ENCODE results near the gene TEX14.
A peak's percentile ranks its signal among the peaks of the same experiment; 100 is the strongest.

Gene TEX14

DNA sequence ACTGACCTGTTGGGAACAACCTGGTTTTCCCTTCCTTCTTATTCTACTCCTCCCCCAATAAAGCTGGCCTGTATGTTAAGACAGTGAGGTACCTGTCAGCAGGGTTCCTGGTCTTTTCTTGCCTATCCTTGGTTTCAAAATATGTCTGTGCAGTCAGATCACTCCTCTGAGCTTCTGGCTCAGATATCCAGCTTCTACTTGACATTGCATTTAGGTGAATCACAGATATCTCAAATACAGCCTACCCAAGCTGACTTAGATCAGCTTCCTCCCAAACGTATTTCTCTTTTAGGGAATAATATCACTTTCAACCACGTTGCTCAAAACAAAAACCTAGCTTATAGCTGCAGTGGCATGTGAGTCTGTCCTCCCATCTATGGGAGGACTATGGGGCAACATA is 48.7 kb downstream of the TEX14 start:
- no peaks in the 10 kb centered on the region for H3K27me3 Mint-ChIP-seq
- no peaks in the 10 kb centered on the region for H3K36me3 Mint-ChIP-seq
- no peaks in the 10 kb centered on the region for H3K4me1 Mint-ChIP-seq (ENCODE audit: low read depth)
- H3K4me3 Mint-ChIP-seq = no peak overlapping the region
- H3K27ac Mint-ChIP-seq = no peak overlapping the region
- H3K9me3 Mint-ChIP-seq (ENCODE audit: low read depth) = no peaks in the 10 kb centered on the region

DNA sequence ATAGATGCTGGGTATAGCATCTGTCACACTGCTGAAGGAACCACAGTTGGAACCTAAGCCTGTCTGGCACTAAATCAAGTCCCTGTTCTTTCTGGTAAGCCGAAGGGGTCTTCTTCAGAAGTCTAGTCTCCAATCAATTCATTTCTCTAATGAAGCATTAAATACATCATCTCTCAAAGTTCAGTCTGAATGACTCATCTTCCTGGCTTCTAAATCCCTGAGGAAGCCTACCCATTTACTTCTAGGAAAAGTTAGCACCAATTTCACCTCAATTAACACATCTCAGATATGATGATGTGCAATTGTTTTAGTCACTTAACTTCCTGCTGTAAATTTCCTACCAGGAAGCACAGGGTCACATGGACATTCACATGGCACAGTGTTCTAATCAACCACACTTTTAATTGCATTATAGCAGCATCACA is 49.9 kb downstream of the TEX14 start:
- no peaks in the 10 kb centered on the region for H3K4me1 Mint-ChIP-seq (ENCODE audit: low read depth)
- no peaks in the 10 kb centered on the region for H3K9me3 Mint-ChIP-seq (ENCODE audit: low read depth)
- no peak overlapping the region for H3K4me3 Mint-ChIP-seq
- H3K36me3 Mint-ChIP-seq = no peaks in the 10 kb centered on the region
- H3K27ac Mint-ChIP-seq = no peak overlapping the region
- no peaks in the 10 kb centered on the region for H3K27me3 Mint-ChIP-seq

DNA sequence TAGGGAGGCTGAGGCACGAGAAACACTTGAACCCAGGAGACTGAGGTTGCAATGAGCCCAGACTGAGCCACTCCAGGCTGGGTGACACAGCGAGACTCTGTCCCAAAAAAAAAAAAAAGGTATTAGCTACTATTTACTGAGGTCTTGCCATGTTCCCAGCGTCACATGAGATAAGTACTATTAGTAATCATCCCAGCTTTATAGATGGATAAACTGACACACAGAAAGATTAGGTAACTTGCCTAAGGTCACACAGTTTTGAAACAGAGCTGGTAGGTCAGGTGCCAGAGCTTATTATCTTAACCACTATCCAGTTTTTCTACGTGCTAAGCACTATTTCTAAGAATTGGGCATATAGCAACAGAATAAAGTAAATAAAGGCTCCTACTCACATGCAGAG is 51.6 kb downstream of the TEX14 start:
- H3K4me1 Mint-ChIP-seq (ENCODE audit: low read depth) = no peaks in the 10 kb centered on the region
- no peaks in the 10 kb centered on the region for H3K9me3 Mint-ChIP-seq (ENCODE audit: low read depth)
- no peaks in the 10 kb centered on the region for H3K36me3 Mint-ChIP-seq
- H3K4me3 Mint-ChIP-seq = no peak overlapping the region
- no peak overlapping the region for H3K27ac Mint-ChIP-seq
- H3K27me3 Mint-ChIP-seq = no peaks in the 10 kb centered on the region

DNA sequence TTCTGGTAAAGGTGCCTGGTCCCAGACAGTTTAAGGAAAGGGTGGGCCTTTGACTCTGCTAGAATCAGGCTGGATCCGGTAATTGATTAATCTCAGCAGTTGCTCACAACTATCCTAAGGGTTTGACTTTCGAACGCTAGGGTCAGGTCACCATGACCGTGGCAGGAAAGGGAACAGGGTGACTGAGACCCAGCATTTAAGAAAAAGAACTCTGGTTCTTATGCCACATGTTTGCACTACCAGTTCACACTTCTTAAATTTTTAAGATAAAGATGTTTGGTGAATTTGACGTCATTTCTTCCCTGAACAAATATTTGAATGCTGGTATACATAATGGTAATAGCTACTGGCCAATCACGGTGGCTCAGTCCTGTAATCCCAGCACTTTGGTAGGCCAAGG is 52.2 kb downstream of the TEX14 start:
- H3K9me3 Mint-ChIP-seq (ENCODE audit: low read depth) = no peaks in the 10 kb centered on the region
- H3K27ac Mint-ChIP-seq = no peak overlapping the region
- no peaks in the 10 kb centered on the region for H3K4me1 Mint-ChIP-seq (ENCODE audit: low read depth)
- H3K27me3 Mint-ChIP-seq = no peaks in the 10 kb centered on the region
- no peaks in the 10 kb centered on the region for H3K36me3 Mint-ChIP-seq
- H3K4me3 Mint-ChIP-seq = no peak overlapping the region

DNA sequence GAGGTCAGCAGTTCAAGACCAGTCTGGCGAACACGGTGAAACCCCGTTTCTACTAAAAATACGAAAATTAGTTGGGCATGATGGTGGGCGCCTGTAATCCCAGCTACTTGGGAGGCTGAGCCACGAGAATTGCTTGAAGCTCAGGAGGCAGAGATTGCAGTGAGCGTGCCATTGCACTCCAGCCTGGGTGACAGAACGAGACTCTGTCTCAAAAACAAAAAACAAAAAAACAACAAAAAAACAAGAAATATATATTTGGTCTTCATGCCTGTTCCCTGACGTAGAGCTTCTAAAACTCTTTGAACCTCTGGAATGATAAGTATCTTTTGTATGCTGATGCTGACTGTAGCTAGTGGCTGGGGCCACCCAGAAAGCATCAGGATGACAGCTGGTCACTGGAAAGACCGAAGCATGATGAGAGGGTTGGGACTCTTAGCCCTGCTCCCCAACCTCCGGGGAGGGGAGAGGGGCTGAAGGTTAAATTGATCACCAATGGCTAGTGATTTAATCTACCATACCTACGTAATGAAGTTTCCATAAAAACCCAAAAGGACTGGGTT is 54.8 kb downstream of the TEX14 start:
- no peaks in the 10 kb centered on the region for H3K4me1 Mint-ChIP-seq (ENCODE audit: low read depth)
- H3K27ac Mint-ChIP-seq = peak overlapping the region; percentile 28
- H3K9me3 Mint-ChIP-seq (ENCODE audit: low read depth) = no peaks in the 10 kb centered on the region
- H3K36me3 Mint-ChIP-seq = no peaks in the 10 kb centered on the region
- no peak overlapping the region for H3K4me3 Mint-ChIP-seq
- H3K27me3 Mint-ChIP-seq = no peaks in the 10 kb centered on the region

DNA sequence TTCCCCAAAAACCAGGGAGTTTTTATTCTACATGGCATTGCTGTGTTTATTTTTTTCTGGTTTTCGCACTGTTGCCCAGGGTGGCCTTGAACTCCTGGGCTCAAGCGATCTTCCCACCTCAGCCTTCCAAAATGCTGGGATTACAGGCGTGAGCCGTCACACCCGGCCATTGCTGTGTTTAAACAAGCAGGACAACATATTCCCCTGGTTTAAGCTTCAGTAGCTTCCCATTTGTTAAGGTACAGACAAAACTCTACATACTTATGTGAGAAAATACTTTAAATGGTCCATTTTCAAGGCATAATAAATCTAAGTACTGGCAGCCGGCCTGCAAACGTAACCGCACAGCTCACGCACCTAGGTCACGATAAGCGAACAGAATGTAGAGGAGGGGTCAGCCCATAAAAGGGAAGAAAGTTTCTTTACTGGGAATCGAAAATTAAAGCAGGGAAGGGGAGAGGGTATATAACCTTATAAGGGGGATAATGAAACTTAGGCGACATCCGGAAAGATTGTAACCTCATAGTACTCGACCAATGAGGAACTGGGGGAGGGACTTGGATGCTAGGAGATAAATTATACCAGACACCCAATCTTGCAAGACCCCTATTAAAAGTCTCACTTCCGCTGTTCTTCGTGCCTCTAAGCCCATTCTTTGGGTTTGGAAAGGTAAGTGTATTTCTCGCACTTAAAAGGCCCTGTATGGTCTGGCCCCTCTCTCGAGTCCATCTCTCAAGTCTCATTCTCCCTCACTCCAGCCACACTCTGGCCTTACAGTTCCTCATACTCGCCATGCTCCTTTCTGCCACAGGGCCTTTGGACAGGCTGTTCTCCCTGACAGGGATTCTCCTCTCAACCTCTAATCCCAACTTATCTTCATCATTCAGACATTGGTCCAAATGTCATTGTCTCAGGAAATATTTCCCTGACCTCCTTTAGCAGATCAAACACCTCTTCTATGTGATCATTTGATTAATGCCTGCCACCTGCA is 59.2 kb downstream of the TEX14 start:
- no peak overlapping the region for H3K27ac Mint-ChIP-seq
- no peaks in the 10 kb centered on the region for H3K36me3 Mint-ChIP-seq
- H3K27me3 Mint-ChIP-seq = no peaks in the 10 kb centered on the region
- no peaks in the 10 kb centered on the region for H3K9me3 Mint-ChIP-seq (ENCODE audit: low read depth)
- H3K4me3 Mint-ChIP-seq = peak overlapping the region; percentile 12
- H3K4me1 Mint-ChIP-seq (ENCODE audit: low read depth) = peaks cover 9% of the 10 kb centered on the region

DNA sequence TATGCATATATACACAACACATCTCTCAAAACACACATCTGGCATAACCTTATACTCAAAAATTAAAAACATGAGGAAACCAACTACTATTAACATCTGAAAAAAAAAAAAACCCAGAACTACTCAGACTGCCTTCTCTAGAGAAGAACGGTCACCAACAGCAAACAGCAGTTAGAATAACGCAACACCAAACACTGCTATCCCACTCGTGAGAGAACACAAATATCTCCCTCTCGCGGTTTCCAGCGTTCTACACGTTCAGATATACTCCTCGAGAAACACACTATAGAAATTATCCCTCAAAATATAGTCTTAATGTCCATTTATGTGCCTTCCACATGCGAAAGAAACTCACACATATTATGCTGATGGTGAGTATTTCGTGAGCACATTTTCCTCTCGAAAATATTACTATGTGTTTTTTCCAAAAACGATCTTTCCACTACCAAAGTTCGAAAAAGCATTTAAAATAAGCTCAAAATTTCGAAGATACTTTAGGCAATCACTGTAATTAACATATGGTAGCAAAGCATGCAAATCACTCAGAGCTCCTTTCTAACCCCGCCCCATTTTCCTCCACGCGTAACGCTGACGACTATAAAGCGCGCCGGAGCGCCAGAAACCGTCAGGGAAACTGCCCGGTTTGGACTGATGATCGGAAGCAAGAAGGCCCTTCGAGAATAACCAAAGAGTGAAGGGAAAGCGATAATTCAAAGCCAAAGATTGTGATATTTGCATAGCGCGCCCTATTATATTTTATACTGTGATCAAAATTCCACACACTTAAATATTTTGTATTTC is 60.1 kb downstream of the TEX14 start:
- Mint-ChIP-seq H3K27ac (no peak overlapping the region), H3K4me1 (ENCODE audit: low read depth) (peaks cover 9% of the 10 kb centered on the region), H3K27me3 (no peaks in the 10 kb centered on the region), H3K4me3 (no peak overlapping the region), H3K36me3 (no peaks in the 10 kb centered on the region), H3K9me3 (ENCODE audit: low read depth) (no peaks in the 10 kb centered on the region)

DNA sequence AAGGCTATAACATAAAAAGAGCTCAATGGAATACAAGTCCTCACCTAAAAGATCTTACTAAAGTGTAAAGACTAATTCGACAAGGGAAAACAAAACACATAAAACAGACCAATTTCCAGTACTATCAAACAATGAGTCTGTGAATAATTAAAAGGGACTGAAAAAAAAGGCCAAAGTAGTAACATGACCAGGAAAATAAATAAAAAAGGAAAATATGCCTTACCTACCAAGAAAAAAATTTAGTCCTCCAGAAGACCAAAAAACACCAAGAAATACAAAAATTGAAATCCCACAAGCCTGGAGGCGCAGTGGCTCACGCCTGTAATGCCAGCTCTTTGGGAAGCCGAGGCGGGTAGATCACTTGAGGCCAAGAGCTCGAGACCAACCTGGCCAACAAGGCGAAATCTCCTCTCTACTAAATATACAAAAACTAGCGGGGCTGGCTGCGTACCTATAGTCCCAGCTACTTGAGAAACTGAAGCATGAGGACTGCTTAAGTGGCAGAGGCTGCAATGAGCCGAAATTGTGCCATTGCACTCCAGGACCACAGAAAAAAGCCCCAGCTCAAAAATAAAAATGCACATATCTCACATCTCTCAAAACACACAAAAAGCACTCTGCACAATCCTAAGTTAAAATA is 60.8 kb downstream of the TEX14 start:
- H3K27me3 Mint-ChIP-seq = no peaks in the 10 kb centered on the region
- H3K4me3 Mint-ChIP-seq = peak overlapping the region; percentile 30
- H3K27ac Mint-ChIP-seq = no peak overlapping the region
- no peaks in the 10 kb centered on the region for H3K36me3 Mint-ChIP-seq
- H3K4me1 Mint-ChIP-seq (ENCODE audit: low read depth) = peaks cover 9% of the 10 kb centered on the region
- no peaks in the 10 kb centered on the region for H3K9me3 Mint-ChIP-seq (ENCODE audit: low read depth)

DNA sequence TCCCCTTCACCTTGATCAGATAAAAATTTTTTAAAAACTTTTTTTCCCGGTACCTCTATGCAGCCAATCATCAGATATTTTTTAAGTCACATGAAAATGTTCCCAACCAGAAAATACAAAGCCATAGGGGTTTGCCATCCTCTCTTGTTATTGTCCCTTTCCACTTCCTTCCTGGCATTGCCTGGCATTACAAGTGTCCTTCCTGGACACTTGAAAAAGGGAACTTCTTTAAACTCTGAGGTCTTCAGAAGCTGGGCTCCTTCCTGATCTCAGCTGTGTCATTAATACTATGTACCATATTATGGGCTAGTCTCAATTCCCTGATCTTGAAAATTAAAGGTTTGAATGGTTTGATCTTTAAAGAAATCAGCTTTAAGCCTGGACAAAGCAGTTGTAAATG is 64.9 kb downstream of the TEX14 start:
- Mint-ChIP-seq H3K27ac (no peak overlapping the region), H3K27me3 (no peaks in the 10 kb centered on the region), H3K9me3 (ENCODE audit: low read depth) (no peaks in the 10 kb centered on the region), H3K4me1 (ENCODE audit: low read depth) (peaks cover 9% of the 10 kb centered on the region), H3K4me3 (no peak overlapping the region), H3K36me3 (no peaks in the 10 kb centered on the region)

DNA sequence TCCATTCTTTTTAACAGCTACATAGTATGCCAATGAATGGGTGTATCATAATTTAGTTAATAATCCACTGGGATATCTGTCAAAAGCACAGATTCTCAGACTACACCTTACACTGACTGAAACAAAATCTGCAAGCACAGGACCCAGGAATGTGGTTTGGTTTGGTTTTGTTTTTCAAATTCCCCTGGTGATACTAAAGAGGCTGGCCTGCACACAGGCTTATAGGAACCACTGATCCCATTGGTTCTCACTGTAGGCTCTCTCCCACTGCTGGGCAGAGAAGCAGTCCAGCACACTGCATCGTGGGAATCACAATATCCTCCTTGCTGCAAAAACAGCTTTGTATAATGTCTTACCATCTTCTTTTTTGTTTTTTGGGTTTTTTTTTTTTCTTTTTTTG is 67.1 kb downstream of the TEX14 start:
- Mint-ChIP-seq H3K27me3 (no peaks in the 10 kb centered on the region), H3K36me3 (no peaks in the 10 kb centered on the region), H3K4me3 (no peak overlapping the region), H3K4me1 (ENCODE audit: low read depth) (no peaks in the 10 kb centered on the region), H3K27ac (no peak overlapping the region), H3K9me3 (ENCODE audit: low read depth) (no peaks in the 10 kb centered on the region)

DNA sequence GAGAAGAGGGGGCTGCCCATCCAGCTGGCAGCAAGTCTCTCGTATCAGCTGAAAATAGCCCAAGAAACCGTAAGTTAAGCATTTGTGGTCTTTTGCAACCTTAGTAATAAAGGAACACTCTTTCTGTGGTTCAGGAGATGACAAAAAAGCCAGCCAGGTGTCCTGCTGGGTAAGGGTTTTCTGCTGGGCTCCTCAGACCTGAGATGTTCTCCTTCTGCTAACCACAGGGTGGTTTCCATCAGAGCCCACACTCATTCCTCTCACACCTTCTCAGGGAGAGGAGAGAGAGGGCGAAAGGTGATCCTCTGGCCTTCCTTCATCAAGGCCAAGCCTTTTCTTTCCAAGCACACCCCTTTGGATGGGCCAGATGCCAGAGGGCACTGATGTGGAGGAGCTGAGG is 70.7 kb downstream of the TEX14 start:
- no peak overlapping the region for H3K27ac Mint-ChIP-seq
- no peaks in the 10 kb centered on the region for H3K36me3 Mint-ChIP-seq
- no peaks in the 10 kb centered on the region for H3K4me1 Mint-ChIP-seq (ENCODE audit: low read depth)
- no peaks in the 10 kb centered on the region for H3K27me3 Mint-ChIP-seq
- H3K4me3 Mint-ChIP-seq = no peak overlapping the region
- no peaks in the 10 kb centered on the region for H3K9me3 Mint-ChIP-seq (ENCODE audit: low read depth)

DNA sequence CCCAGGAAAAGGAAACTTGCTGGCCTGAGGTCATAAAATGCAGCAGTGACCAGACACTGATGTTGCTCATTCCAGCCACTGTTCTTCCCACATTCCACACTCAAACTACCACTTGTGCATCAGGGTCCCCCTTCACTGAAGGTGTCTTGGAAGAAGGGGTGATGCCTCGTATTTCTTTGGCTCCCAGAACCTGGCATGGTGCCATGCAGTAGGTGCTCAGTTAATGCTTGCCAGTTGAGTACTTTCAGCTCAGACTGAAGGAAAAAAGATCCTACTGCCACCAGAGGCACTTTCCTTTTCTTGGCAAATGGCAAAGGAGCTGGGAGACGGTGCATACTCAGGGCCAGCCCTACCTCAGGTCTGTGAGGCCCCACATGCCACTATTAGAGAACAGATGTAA is 73.5 kb downstream of the TEX14 start:
- Mint-ChIP-seq H3K9me3 (ENCODE audit: low read depth) (no peaks in the 10 kb centered on the region), H3K4me3 (no peak overlapping the region), H3K27ac (no peak overlapping the region), H3K4me1 (ENCODE audit: low read depth) (peaks cover 4% of the 10 kb centered on the region), H3K36me3 (no peaks in the 10 kb centered on the region), H3K27me3 (no peaks in the 10 kb centered on the region)

DNA sequence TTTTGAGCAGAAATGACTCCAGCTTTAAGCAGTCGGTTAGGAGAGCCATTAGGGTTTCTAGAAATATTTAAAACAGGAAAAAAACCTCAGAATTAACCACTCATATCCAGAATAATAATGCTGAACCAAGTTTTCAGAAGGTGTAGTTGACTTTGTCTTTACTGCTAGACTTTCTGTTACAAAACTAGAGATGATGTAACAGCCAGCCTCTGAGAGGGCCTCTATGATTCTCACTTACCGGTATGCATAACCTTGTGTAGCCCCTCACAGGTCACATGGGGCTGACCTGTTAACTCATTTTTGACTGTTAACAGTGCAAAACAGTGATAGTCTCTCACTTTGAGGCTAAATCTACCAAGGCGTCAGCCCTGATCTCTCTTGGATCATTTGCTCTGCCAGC is 74.3 kb downstream of the TEX14 start:
- Mint-ChIP-seq H3K27ac (no peak overlapping the region), H3K9me3 (ENCODE audit: low read depth) (no peaks in the 10 kb centered on the region), H3K36me3 (no peaks in the 10 kb centered on the region), H3K4me3 (no peak overlapping the region), H3K27me3 (no peaks in the 10 kb centered on the region), H3K4me1 (ENCODE audit: low read depth) (peaks cover 4% of the 10 kb centered on the region)

DNA sequence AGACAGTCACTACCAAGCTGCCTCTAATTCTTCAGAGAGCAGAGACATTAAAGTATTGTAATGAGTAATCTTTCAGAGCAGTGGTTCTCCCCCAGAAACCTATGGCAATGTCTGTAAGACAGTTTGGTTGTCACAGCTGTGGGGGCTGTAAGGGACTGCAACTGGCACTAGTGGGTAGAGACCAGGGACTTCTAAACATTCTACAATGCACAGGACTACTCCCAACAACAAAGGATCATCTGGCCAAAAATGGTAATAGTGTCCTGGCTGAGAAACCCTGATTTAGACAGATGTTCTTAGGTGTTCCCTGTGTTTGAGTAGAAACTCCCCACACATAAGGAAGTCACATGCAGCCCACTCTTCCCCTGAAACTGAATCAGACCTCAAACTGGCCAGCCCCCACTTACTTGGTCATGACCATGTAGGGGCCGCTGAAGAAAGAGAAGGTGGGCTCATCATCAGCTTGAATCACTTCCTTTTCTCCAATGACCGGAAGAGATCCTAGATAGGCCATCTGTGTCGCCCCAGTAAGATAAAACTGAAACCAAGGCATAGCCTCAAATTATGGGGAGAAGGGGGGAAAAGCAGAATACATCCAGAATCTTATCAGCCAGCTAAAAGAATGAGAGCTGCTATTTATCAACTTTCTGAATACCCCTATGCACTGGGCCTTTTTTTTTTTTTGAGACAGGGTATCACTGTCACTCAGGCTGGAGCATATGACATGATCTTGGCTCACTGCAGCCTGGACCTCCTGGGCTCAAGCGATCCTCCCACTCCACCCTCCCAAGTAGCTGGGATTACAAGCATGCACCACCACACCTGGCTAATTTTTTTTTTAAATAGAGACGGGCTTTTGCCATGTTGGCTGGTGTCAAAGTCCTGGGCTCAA is 75.8 kb downstream of the TEX14 start:
- Mint-ChIP-seq H3K27ac (no peak overlapping the region), H3K36me3 (no peaks in the 10 kb centered on the region), H3K4me1 (ENCODE audit: low read depth) (peaks cover 4% of the 10 kb centered on the region), H3K4me3 (no peak overlapping the region), H3K9me3 (ENCODE audit: low read depth) (no peaks in the 10 kb centered on the region), H3K27me3 (no peaks in the 10 kb centered on the region)

All from activated naive CD8-positive, alpha-beta T cell (primary cell).